GM12878 (cell line): ENCODE results near the gene MOGAT3. TPM values are rescaled to one million over a fixed set of nuclear protein-coding genes. Genes with fewer than 3 reads are reported as not detected.

Source experiments
- ATAC-seq: fragments of 200-7000 bp; cut with Tn5 transposase; 3 replicates; pipeline ENCODE4 v1.9.1; 2020; ENCODE audit warnings: mild to moderate bottlenecking, moderate library complexity
- BruUV-seq: library from RNA; stranded (reverse); fragments of 400-500 nt; replicated peaks from 2 replicates; lab custom pipeline; 2021; lab: Mats Ljungman, UMichigan
- CTCF ChIA-PET: fragments of 300-600 bp; sonication (Branson Sonifier 250); formaldehyde crosslinking; extraction: SDS; loops from one replicate; lab custom pipeline; 2021; ENCODE audit warnings: inconsistent platforms; lab: Yijun Ruan, JAX
- POLR2A ChIA-PET: fragments of 350-600 bp; formaldehyde crosslinking; extraction: SDS; loops from one replicate; lab custom pipeline; 2021; ENCODE audit warnings: inconsistent platforms; lab: Charles Lee
- RAD21 ChIA-PET: fragments of 300-600 bp; sonication (Branson Sonifier 250); formaldehyde crosslinking; loops from one replicate; lab custom pipeline; 2023; ENCODE audit warnings: antibody characterized with exemption; ENCODE audit not compliant: unreplicated experiment; lab: Charles Lee
- SMC1A ChIA-PET: fragments of 300-600 bp; sonication (Branson Sonifier 250); formaldehyde crosslinking; loops from one replicate; lab custom pipeline; 2023; ENCODE audit not compliant: unreplicated experiment, uncharacterized antibody; lab: Charles Lee
- DNase-seq: peaks from one replicate; pipeline ENCODE4 v3.0.0-alpha.2; 2011; ENCODE audit warnings: low read depth, low spot score
- FAIRE-seq: peaks from 3 replicates; lab custom pipeline; 2011; peaks lifted over from hg19 to GRCh38; lab: Jason Lieb, UNC
- H2AFZ ChIP-seq: 2 replicates; pipeline ENCODE4 v1.6.0; 2011; ENCODE audit warnings: low read depth, low read length, control low read depth; ENCODE audit not compliant: control insufficient read depth
- H3K27ac ChIP-seq: 2 replicates; pipeline ENCODE4 v1.5.1; 2011; ENCODE audit warnings: control low read depth; ENCODE audit not compliant: control insufficient read depth, insufficient read depth
- H3K27me3 ChIP-seq, 2 experiments: replicated peaks in 1 of 2; 2 replicates each; pipeline versions ENCODE4 v1.6.0 to v1.6.1; 2011; ENCODE audit warnings: low read length in 1 of 2; ENCODE audit not compliant: control insufficient read depth in 2 of 2, insufficient read depth in 2 of 2
- H3K36me3 ChIP-seq, 2 experiments: 2 replicates each; pipeline ENCODE4 v1.5.1; 2011; ENCODE audit warnings: low read length in 1 of 2; ENCODE audit not compliant: control insufficient read depth in 2 of 2, insufficient read depth in 2 of 2
- H3K4me1 ChIP-seq: 2 replicates; pipeline ENCODE4 v1.6.1; 2011; ENCODE audit warnings: mild to moderate bottlenecking, low read length, moderate library complexity, mixed read lengths; ENCODE audit not compliant: control insufficient read depth, insufficient read depth
- H3K4me2 ChIP-seq: 2 replicates; pipeline ENCODE4 v1.6.0; 2011; ENCODE audit warnings: control low read depth; ENCODE audit not compliant: control insufficient read depth, insufficient read depth
- H3K4me3 ChIP-seq: fragments of 200-600 bp; sonication (generic); 2 replicates; pipeline ENCODE4 v1.5.1; 2016
- H3K79me2 ChIP-seq: 2 replicates; pipeline ENCODE4 v1.6.0; 2011; ENCODE audit warnings: low read length; ENCODE audit not compliant: control insufficient read depth, insufficient read depth
- H3K9ac ChIP-seq: 2 replicates; pipeline ENCODE4 v1.8.0; 2011; ENCODE audit warnings: low read length, control low read depth, mixed read lengths; ENCODE audit not compliant: control insufficient read depth, insufficient read depth
- H3K9me3 ChIP-seq: replicated peaks from 3 replicates; pipeline ENCODE4 v1.5.1; 2011; ENCODE audit warnings: mild to moderate bottlenecking, low read length; ENCODE audit not compliant: control insufficient read depth, insufficient read depth
- H4K20me1 ChIP-seq: 2 replicates; pipeline ENCODE4 v1.6.0; 2011; ENCODE audit not compliant: control insufficient read depth, insufficient read depth
- CBFB ChIP-seq: IDR thresholded peaks from 2 replicates; pipeline ENCODE4 v1.6.1; 2016; ENCODE audit warnings: antibody characterized with exemption, low read depth
- KDM1A ChIP-seq: fragments of 200-600 bp; sonication (generic); IDR thresholded peaks from 2 replicates; pipeline ENCODE4 v1.6.1; 2016; ENCODE audit warnings: borderline replicate concordance
- MEF2A ChIP-seq: IDR thresholded peaks from 2 replicates; pipeline ENCODE4 v1.6.1; 2011; ENCODE audit warnings: low read depth, mild to moderate bottlenecking, low read length, moderate library complexity; ENCODE audit not compliant: insufficient read depth
- MTA3 ChIP-seq: IDR thresholded peaks from 2 replicates; pipeline ENCODE4 v1.6.1; 2012; ENCODE audit warnings: low read length, inconsistent platforms, borderline replicate concordance
- POLR2AphosphoS5 ChIP-seq: IDR thresholded peaks from 2 replicates; pipeline ENCODE4 v1.6.1; 2011; ENCODE audit warnings: mild to moderate bottlenecking, low read length, inconsistent platforms
- RAD51 ChIP-seq: fragments of 450-650 bp; IDR thresholded peaks from 2 replicates; pipeline ENCODE4 v1.6.1; 2016; ENCODE audit warnings: moderate library complexity, mild to moderate bottlenecking, inconsistent platforms
- SP1 ChIP-seq: IDR thresholded peaks from one replicate; pipeline ENCODE4 v1.6.1; 2011; ENCODE audit warnings: low read depth, low read length
- SUPT20H ChIP-seq: IDR thresholded peaks from 2 replicates; pipeline ENCODE4 v1.6.1; 2011; ENCODE audit warnings: low read depth, mild to moderate bottlenecking, low read length, moderate library complexity, borderline replicate concordance; ENCODE audit not compliant: control insufficient read depth
- TARDBP ChIP-seq: IDR thresholded peaks from 2 replicates; pipeline ENCODE4 v1.6.1; 2016; ENCODE audit warnings: borderline replicate concordance
- WGBS: methylation state at CpG from one replicate; pipeline ENCODE4 v1.1.6; 2016; ENCODE audit warnings: low lambda C conversion rate; ENCODE audit not compliant: insufficient replicate concordance, insufficient coverage; ENCODE audit errors: missing lambda C conversion rate; 5-methylcytosine and 5-hydroxymethylcytosine counted together
- in situ Hi-C: fragments of 300-500 bp; cut with MboI; formaldehyde crosslinking; loops from 9 replicates; pipeline ENCODE4 v1.14.3; 2018; ENCODE audit warnings: mixed read lengths
- intact Hi-C: fragments of 100-400 bp; cut with micrococcal nuclease; formaldehyde crosslinking; loops from one replicate; pipeline ENCODE4 v1.14.2; 2022; ENCODE audit not compliant: unreplicated experiment
- polyA plus RNA-seq, 11 experiments: library from polyadenylated mRNA; depleted of rRNA in 4 of 11; unstranded in 6 of 11; stranded (reverse) in 5 of 11; fragments of >200 nt; fragmentation: Nextera tagmentation in 4 of 11; fragmentation: Illumina TruSeq in 1 of 11; extraction: Ambion mirVana in 4 of 11; extraction: Trizol in 1 of 11; gene quantifications; 1 replicate in 1 of 11; 2 replicates in 10 of 11; pipeline versions ENCODE4 v1.2.1 to v1.2.3, GENCODE V29; 2011 to 2016; ENCODE audit warnings: inconsistent platforms in 2 of 11, missing spikeins in 2 of 11, low read depth in 1 of 11
- total RNA-seq, 4 experiments: library from RNA; depleted of rRNA in 3 of 4; stranded (reverse); fragments of >200 nt in 3 of 4; fragmentation: Illumina TruSeq in 1 of 4; extraction: Trizol in 1 of 4; gene quantifications; 2 replicates each; pipeline versions ENCODE4 v1.2.1 to v1.2.3, GENCODE V29; 2013 to 2021
- TF ChIP-seq, protein P1 (sequence below): fragments of 450-650 bp; formaldehyde crosslinking; IDR thresholded peaks from 2 replicates; pipeline ENCODE4 v1.4.0; 2022; ENCODE audit warnings: mild to moderate bottlenecking, moderate library complexity
- TF ChIP-seq, protein P2 (sequence below): fragments of 450-650 bp; formaldehyde crosslinking; IDR thresholded peaks from 2 replicates; pipeline ENCODE4 v1.5.0; 2022; ENCODE audit warnings: mild to moderate bottlenecking, missing genetic modification characterization
- TF ChIP-seq, protein P3 (sequence below): IDR thresholded peaks from 2 replicates; pipeline ENCODE4 v1.6.1; 2012; ENCODE audit warnings: low read depth, low read length, improper control_type of control experiment

The MOGAT3 gene
- total and polyA plus RNA-seq, 10 of the 15 experiments (the other 5 are each of a cell fraction or from before 2014, with no cell fraction given), result 0.11 TPM; not detected in 9

DNA sequence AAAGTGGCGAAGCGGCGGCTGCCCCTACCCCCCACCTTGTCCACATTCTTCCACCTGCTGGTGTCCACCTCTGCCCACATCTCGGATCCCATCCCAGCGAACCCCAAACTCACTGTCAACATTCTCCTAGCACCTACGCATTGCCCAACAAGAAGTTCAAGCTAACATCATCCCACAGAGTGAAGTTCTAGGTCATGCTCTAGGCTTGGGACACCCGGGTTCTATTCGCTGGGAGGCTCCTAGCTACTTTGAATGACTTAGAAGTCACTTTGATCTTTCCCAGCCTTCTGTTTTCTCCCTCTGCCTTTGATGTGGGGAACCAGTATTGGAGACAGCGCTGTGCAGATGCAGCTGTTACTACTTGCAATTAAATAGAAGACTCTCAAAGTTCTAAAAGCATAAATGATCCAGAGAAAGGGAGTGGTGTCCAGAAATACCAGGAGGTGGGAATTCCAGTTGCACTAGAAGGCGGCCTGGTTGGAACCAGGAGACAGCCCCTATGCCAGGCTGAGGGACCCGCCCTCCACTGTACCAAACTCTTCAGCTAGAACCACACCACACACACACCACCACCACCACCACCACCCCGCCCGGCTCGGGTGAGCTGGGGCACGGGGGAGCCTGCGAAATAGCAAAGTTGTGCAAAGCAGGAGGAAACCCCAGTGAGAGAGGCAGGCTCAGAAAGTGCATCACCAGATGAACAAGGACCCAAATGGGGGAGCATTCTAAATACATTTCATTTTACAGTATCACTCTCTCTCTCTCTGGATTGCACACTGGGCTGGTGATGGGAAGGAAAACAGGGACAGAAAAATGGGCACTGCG is 30.0 kb downstream of the MOGAT3 start:
- ChIA-PET SMC1A (interaction anchor here (1.0 to 2.6 kb wide), 5 partner anchors 13 to 120 kb away, joined by 3 to 10 read pairs (median 3); no protein-coding TSS in a partner anchor), CTCF (interaction anchor here (0.6 to 6.1 kb wide), 8 partner anchors 12 to 1445 kb away, joined by 3 to 80 read pairs (median 3); partner anchors contain the start of gene TRIM56), POLR2A (no interaction called here), RAD21 (interaction anchor here (0.6 to 2.7 kb wide), 2 partner anchors 26 to 1087 kb away, joined by 3 to 20 read pairs; no protein-coding TSS in a partner anchor)
- Histone ChIP-seq H3K9ac (no peak overlapping the region), H3K4me2 (no peak overlapping the region), H2AFZ (no peak overlapping the region), H4K20me1 (no peaks in the 10 kb centered on the region), H3K79me2 (no peaks in the 10 kb centered on the region), H3K36me3 (no peaks in the 10 kb centered on the region), H3K27me3 (peaks cover 32 to 33% of the 10 kb centered on the region in 2 experiments), H3K27ac (no peak overlapping the region), H3K4me3 (no peak overlapping the region), H3K4me1 (peaks cover 8% of the 10 kb centered on the region), H3K9me3 (no peaks in the 10 kb centered on the region; the same call in 2 of the 3 replicates)
- 8% methylated on average over 17 of the region's 17 CpGs for WGBS
- FAIRE-seq (no peak), DNase-seq (no peak), ATAC-seq (no peak)
- in situ Hi-C loops (no loop called here), intact Hi-C loops (no loop called here)
- no TSS peak for BruUV-seq
- TF ChIP-seq, protein P1, sequence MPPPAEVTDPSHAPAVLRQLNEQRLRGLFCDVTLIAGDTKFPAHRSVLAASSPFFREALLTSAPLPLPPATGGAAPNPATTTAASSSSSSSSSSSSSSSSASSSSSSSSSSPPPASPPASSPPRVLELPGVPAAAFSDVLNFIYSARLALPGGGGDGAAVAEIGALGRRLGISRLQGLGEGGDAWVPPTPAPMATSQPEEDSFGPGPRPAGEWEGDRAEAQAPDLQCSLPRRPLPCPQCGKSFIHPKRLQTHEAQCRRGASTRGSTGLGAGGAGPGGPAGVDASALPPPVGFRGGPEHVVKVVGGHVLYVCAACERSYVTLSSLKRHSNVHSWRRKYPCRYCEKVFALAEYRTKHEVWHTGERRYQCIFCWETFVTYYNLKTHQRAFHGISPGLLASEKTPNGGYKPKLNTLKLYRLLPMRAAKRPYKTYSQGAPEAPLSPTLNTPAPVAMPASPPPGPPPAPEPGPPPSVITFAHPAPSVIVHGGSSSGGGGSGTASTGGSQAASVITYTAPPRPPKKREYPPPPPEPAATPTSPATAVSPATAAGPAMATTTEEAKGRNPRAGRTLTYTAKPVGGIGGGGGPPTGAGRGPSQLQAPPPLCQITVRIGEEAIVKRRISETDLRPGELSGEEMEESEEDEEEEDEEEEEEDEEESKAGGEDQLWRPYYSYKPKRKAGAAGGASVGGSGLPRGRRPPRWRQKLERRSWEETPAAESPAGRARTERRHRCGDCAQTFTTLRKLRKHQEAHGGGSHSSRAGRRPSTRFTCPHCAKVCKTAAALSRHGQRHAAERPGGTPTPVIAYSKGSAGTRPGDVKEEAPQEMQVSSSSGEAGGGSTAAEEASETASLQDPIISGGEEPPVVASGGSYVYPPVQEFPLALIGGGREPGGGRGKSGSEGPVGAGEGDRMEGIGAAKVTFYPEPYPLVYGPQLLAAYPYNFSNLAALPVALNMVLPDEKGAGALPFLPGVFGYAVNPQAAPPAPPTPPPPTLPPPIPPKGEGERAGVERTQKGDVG (CRISPR knock-in tag), result no peak
- TF ChIP-seq, protein P2, sequence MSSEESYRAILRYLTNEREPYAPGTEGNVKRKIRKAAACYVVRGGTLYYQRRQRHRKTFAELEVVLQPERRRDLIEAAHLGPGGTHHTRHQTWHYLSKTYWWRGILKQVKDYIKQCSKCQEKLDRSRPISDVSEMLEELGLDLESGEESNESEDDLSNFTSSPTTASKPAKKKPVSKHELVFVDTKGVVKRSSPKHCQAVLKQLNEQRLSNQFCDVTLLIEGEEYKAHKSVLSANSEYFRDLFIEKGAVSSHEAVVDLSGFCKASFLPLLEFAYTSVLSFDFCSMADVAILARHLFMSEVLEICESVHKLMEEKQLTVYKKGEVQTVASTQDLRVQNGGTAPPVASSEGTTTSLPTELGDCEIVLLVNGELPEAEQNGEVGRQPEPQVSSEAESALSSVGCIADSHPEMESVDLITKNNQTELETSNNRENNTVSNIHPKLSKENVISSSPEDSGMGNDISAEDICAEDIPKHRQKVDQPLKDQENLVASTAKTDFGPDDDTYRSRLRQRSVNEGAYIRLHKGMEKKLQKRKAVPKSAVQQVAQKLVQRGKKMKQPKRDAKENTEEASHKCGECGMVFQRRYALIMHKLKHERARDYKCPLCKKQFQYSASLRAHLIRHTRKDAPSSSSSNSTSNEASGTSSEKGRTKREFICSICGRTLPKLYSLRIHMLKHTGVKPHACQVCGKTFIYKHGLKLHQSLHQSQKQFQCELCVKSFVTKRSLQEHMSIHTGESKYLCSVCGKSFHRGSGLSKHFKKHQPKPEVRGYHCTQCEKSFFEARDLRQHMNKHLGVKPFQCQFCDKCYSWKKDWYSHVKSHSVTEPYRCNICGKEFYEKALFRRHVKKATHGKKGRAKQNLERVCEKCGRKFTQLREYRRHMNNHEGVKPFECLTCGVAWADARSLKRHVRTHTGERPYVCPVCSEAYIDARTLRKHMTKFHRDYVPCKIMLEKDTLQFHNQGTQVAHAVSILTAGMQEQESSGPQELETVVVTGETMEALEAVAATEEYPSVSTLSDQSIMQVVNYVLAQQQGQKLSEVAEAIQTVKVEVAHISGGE (CRISPR knock-in tag), result no peak
- TF ChIP-seq POLR2AphosphoS5, result no peak
- TF ChIP-seq TARDBP, result no peak
- TF ChIP-seq SP1, result no peak
- no peak for TF ChIP-seq MTA3
- TF ChIP-seq CBFB, result no peak
- TF ChIP-seq KDM1A, result no peak
- TF ChIP-seq, protein P3, sequence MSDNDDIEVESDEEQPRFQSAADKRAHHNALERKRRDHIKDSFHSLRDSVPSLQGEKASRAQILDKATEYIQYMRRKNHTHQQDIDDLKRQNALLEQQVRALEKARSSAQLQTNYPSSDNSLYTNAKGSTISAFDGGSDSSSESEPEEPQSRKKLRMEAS, result no peak
- no peak for TF ChIP-seq RAD51
- TF ChIP-seq MEF2A, result no peak
- no peak for TF ChIP-seq SUPT20H
